HG03135 (cell line): ENCODE measurements around the gene C3orf20.
"Not testable (repeated sequence)": the region's sequence is repeated elsewhere in the genome, so short reads cannot be mapped to it uniquely, and the experiment has no call there.

Source experiments
- ATAC-seq: cut with Tn5 transposase; IDR thresholded peaks from one replicate; pipeline ENCODE4 v1.9.1; 2021; ENCODE audit warnings: mild to moderate bottlenecking, moderate library complexity; ENCODE audit not compliant: unreplicated experiment

C3orf20 gene

DNA sequence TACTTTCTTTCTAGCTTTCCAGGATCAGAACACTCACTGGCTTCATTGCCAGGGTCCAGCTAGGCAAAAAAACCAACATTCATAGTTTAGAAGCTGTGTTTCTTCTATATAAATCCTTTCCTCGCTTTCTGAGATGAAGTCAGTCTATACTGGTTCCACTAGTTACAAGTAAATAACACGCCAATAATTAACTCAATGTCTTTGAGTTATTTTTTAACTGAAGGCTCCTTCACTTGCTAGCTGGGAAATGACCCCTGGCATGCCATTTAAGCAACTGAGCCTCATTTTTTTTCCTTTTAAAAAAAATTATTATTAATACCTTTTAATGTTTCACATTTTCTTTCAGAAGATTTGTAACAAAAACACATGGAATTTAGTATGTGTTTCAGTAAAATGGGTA, 25.5 kb upstream of the C3orf20 start:
- ATAC-seq, result no peak

DNA sequence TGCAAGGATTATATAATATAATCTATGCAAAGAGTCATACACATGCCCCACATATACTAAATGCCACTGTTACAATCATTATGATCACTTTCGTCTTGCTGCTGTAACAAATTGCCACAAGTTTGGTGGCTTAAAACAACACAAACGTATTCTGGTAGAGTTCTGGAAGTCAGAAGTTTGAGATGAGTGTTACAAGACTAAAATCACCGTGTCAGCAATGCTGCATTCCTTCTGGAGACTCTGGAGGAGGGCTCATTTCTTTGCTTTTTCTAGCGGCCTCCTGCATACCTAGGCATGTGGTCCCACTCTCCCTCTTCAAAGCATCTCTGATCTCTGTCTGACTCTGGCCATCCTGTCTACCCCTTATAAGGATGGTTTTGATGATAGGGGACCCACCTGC, 24.7 kb upstream of the C3orf20 start:
- ATAC-seq, result no peak

DNA sequence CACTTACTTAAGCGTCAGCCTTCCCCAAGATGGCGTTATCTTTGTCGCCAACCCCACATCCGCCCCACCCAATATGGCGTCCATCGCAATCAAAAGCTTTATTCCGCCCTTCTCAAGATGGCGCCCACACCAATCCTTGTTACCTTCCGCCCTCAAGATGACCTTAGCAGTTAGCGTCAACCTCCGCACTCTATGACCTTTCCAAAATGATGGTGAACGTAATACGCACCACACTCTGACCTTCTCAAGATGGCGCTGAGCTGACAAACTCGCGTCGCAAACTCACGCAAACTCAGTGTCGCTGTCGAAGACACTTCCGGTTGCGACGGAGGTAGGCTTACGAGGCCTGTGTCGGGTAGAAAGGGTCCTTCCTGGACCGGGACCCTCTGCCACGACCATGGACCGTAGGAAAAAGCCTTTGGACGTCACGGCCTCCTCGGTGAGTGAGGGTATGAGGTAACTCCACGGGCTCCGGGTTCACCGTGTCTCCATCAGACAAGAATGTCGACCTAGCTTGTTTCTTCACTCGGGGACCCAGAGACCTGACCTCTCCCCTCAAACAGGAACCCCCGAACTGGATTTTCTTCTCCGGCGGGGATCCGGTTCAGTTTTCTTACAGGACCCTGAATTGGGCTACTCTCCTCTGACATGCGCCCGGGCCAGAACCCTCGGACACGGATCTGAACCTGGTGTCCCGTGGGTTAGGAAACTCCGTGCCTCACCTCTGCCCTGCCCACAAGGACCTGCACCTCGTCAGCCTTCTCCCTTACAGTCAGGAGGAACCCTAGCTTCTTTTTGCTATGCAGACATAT, 23.3 kb upstream of the C3orf20 start, which contains the start of gene CCDC174:
Gene CCDC174 (plus strand): TSS at position 323 of the 812 bp plus-strand sequence. CDS start 75 bp downstream, at position 398.
- ATAC-seq, result peak; percentile 94

DNA sequence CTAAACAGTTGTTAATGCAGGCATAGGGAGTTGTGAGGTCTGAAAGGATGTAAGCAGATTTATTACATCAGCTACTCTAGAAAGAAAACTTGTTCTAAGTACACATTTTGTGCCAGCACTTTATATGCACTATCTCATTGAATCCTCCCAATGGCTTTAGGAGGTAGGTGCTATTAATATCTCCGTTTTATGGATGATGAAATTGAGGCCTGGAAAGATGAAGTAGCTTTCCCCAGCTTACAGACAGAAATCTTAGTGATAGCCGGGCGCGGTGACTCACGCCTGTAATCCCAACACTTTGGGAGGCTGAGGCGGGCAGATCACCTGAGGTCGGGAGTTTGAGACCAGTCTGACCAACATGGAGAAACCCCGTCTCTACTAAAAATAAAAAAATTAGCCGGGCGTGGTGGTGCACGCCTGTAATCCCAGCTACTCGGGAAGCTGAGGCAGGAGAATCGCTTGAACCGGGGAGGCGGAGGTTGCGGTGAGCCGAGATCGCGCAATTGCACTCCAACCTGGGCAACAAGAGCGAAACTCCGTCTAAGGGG, 22.5 kb upstream of the C3orf20 start:
- not testable (repeated sequence) for ATAC-seq

DNA sequence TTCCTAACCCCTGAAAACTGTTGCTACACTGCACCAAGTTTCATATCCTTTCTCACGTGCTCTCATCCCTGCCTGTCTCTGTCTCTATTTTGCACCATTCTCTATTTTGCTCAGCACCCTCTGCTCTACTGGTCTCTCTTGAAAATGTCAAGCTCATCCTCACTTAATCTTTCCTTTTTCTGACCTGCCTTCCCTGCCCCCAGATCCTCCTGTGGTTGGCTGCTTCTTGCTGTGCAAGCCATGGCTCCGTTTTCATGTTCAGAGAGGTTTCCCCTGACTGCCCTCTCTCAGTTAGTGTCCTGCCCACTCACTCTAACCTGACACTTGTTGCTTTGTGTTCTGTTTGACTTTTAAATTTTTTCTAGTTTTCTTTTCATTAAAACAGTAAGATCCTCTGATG, 17.4 kb upstream of the C3orf20 start:
- ATAC-seq, result no peak

DNA sequence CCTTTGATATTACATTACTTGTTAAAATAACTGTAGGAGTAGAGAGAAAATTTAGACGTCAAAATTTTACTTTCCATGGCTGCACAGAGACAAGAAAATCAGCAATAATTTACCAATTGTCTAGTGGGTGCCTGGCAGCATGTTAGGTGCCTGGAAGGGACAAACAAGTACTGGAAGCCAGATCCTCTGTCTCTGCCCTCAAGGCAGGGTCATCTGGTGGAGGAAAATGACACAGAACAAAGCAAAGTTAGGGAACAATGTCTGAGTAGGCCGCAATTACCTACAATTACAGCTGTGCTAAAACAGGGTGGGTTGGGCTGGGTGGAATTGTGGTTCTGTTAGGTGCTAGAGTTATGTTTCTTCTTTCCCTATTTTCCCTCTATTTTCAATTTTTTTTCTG, 16.0 kb upstream of the C3orf20 start:
- ATAC-seq, result no peak

DNA sequence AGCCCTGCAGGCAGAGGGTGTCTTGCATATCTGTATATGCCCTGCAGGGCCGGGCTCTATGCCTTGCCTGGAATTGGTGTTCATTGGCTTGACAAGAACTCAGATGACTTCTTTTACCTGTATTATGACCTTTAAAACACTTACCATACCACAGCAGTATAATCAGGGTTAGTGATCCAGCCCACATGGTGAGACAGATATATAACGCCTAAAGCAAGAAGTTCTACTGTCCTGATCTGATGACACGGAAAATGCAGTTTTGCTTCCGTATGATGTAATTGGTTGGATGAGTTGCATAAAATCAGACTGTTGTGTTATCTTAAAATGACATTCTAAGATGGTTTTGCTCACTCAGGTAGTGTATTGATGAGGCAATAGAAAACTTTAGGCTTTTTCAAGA, 14.0 kb upstream of the C3orf20 start:
- no peak for ATAC-seq

DNA sequence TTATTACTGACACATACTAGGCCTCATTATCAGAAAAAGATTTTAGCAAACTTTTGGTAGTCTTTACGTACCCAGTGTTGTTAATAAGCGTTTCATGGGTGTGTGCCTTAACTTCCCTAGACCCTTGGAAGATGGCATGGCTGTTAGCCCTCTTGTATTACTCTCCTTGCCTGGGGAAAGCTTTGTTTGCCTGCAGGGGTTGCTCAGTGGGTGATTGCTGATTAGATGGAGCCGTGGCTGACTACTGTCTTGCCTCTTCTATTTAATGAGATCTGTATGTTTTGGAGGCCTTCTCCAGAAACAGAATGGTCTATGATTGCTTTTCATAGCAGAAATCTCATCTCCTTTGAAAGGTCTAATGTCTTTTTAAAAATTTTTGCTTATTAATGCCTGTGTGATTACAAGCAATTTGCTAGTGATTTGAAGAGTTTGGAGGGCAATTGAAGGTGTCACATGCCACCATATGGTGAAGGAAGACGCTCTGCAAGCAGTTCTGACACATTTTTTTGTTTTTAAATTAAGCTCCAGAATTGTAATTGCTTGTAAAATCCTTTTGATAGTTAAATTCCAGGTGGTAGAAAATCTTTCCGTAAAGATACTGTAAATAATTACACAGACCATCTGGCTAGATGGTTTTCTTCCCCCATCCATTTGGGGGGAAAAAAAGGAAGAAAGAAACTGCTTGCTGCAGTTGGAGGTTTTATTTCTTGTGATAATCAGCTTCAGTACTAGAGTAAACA, 11.4 kb upstream of the C3orf20 start:
- ATAC-seq, result no peak

DNA sequence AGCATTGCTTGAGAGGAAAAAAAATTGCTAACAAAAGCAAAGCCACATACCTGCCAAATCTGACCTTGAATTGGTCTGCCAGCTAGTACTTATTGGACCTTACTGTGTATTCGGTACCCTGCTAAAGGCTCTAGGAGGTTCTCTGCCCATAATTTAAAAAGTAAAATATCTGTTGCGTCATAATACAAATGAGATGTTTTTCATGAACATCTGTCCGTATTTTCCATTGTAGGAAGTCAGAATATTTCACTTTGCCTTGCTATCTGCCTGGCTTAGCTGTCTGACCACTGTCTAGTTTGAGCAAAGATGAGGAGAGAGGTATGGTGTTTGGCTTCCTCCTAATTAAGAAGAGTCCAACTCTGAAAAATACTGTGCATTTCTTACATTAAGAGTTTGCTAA, 10.8 kb upstream of the C3orf20 start:
- no peak for ATAC-seq

DNA sequence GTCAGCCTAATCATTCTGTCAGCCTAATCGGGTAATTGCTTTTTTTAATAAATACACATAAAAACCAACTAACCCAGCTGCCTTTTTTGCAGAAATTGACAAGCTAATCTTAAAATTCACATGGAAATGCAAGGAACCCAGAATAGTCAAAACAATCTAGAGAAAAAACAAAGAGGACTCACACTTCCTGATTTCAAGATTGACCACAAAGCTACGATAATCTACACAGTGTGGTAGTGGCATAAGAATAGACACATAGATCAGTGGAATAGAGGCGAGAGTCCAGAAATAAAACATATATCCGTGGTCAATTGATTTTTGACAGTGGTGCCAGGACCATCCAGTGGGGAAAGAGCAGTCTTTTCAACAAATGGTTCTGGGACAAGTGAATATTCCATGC, 2.4 kb upstream of the C3orf20 start:
- no peak for ATAC-seq

DNA sequence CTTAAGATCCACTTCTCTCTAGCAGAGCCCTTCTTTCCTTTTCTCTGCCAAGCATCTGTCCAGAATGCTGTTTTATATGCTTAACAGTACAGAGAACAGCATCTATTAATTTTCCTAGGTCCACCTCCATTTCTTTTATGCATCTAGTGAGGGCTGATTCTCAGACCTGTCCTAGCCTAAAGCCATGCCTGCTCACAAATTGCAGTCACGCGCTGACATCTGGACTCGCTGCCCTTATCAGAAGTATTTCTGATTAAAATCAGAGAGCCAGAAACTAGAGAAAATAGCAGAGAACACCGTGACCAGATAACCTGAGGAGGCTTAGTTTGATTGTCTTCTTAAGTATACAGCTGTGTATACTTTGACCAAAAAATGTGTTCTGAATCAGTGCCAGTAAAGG, 1.9 kb downstream of the C3orf20 start:
- no peak for ATAC-seq

DNA sequence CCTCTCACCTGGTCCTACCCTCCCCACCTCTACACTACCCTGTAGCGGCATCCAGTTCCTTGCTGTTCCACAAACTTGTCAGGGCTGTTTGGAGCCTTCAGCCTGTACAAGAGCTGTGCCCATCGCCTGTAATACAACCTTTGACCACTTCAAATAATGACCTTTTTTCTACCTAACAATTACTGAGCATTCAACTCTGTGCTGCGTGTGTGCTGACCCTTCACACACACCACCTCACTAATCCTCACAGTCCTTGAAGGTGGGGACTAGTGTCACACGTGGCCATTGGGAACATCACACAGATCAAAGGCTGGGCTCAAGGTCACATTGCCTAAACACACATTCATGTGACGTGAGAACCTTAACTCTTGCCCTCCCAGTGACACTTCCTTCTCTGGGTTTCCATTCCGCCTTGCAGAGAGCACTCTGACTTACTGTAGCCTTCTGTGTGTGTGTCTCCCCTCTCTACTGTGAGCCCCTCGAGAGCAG, 3.1 kb downstream of the C3orf20 start:
- ATAC-seq, result no peak

DNA sequence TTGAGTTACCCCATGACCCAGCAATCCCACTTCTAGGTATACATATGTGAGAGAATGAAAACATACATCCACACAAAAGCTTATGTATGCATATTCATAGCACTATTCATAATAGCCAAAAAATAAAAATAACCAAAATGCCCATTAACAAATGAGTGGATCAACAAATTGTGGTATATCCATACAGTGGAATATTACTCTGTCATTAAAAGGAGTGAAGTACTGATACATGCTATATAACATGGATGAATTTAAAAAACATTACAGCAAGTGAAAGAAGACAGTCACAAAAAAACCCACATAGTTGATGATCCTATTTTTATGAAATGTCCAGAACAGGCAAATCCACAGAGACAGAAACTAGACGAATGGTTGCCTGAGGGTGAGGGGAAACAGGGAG, 5.2 kb downstream of the C3orf20 start:
- no peak for ATAC-seq

DNA sequence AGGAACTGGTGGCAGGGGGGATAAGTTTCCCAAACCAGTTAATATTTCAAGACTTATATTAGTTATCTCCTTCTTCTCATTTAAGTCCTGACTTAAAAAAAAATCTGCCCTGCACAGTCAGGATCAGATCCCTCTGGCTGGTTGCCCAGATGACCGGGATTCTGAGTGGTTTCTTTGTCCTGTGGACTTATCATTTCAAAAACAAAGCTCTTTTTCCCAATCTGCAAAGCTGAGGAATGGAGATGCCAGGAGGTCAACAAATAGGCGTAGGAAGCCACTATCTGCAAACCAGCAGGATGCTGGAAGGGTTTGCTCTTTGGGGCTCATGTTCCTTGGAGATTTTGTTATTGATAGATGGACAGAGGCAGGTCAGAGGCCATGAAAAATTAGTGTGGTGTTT, 5.8 kb downstream of the C3orf20 start:
- no peak for ATAC-seq

DNA sequence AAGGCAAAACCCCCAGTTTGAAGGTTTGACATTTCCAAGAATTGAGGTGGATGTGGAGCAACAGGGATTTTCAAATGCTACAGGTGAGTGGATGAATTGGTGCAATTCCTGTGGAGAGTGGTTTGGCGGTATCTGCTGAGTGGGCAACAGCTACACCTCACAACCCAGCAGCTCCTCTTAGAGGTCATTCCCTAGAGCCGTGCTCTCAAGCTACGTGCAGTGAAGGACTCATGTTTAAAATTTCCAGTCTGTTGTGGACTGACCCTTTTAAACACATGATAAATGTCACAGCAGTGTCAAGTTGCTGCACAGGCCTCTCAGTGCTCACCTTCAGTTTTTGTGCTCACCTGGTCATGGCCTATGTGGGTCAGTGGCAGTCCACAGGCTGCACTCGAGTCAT, 9.5 kb downstream of the C3orf20 start:
- no peak for ATAC-seq

DNA sequence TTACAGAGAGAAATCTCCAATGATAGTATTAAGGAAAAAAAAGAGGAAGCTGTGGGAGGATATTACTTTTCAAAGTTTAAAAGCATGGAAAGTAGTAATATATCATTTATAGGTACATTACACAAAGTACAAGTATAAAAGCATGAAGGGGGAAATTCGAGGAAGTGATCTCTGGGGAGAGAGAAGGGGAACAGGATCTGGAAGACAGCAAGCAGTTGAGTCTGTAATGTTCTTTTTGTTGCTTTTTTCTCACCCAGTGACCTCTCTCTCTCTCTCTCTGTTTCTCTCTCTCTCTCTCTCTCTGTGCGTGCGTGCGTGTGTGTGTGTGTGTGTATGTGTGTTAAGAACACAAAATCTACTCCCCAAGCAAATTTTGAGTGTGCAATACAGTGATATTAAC, 10.2 kb downstream of the C3orf20 start:
- ATAC-seq, result no peak

DNA sequence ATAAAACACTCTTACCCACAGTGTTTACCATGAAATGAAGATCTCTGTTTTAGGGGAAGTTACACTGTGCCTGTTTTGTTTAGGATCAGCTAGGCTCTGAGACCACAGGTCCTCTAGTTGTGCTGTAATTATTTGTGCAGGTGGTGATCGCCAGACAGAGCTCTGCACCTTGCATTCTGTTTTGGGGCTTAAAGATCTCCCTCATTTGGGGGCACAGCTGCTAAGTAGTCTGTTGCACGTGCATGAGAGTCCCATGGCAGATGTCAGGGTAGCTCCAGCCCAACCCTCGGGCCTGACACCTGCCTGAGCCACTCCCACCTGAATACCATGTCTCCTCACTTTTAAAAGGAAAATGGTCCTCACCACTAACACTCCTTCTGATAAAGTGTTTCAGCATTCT, 12.4 kb downstream of the C3orf20 start:
- no peak for ATAC-seq

DNA sequence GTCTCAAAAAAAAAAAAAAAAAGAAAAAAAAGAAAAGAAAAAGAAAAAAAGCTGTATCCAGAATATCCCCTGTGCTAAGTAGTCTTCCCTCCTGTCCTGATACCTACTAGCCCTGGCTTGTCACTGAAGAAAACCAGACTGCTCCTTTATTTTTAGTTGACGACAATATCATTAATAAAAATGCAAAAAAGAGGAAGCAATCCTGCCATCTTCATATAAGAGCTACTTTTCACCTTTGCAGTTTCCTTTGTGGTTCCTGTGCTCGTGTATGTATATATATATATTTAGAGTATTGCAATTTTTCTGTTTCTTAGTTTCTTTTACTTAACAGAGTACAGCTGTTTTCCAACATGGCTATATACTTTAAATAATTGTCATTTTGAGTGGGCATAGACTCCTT, 13.6 kb downstream of the C3orf20 start:
- ATAC-seq, result peak; percentile 53

DNA sequence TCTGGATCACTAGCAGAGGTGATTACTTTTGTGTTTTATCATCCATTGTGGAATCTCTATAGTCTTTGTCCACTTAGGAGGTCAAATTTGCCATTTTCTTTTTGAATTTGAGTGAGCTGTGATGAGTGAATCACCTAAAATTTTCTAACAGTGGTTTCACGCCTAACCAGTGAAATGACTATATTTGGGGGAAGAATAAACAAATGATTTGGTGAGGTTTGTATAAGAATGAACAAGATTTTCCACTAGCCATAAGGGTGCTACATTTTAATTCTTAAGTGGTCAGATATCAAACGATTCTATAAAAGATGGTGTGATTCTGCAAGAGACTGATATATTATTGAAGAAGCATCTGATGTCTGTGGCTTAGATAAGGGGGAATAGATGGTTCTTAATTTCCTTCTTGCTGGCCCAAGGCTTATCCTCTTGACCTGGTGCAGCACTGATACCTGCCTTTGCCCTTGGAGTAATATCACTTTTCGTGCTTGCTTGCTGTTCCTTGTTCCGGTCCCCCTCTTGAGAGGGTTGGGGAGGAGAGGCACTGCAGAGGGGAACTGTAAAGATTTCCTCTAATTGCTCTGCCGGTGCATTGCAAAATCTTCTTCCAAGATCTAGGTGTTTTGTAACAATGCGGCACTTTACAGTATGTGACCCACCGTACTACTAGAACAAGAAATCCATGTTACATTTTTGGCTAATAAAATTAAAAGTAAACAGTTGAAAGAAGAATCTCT, 14.5 kb downstream of the C3orf20 start:
- no peak for ATAC-seq

DNA sequence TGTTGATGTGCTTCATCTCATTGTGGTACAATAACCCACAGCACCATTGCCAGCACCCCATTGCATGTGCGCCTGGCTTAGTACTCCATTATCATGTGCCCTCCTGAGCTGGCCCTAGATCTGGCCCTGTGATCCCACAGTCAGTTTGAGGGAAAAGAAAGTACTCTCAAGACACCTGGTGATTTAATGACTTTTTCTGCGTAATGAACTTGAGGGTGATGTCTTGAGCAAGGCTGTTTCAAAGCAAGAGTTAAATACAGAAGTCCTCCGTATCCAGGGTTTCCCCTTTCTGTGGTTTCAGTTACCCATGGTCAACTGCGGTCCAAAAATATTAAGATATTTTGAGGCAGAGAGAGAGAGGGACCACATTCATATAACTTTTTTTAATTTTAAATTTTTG, 16.3 kb downstream of the C3orf20 start:
- ATAC-seq, result peak; percentile 40

DNA sequence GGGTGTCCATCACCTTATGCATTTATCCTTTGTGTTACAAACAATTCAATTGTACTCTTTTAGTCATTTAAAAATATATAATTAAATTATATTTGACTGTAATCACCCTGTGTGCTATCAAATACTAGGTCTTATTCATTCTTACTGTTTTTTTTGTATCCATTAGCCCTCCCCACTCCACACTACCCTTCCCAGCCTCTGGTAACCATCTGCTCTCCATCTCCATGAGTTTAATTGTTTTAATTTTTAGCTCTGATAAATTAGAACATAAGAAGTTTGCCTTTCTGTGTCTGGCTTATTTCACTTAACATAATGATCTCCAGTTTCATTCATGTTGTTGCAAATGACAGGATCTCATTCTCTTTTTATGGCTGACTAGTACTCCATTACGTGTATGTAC, 16.8 kb downstream of the C3orf20 start:
- no peak for ATAC-seq
